DMS 273 treated with DMSO at 0.1 percent for 48 hours (cell line): ENCODE results near the gene CMAS.
A peak's percentile ranks its signal among the peaks of the same experiment; 100 is the strongest.
"Not testable (repeated sequence)": the region's sequence is repeated elsewhere in the genome, so short reads cannot be mapped to it uniquely, and the experiment has no call there.

Experiments used
- DNase-seq: peaks from one replicate; lab custom pipeline; 2025; lab: John Stamatoyannopoulos, UW

CMAS gene

DNA sequence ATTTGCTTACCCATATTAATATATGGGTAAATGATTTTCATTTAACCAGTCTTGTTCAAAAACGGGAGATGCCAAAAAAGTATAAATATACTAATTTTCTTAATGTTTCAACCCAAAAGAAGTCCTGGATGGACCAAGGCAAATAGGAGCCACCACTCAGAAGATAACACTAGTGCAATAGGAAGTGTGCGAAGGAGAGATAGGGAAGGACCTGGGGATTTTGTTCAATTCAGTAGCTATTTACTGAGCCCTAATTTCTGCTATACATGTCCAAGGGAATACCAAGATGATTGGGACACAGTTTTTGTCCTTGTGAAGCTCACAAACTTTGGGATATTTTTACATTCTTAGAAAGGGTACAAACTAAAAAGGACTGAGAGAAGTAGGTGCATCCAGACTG, 1.5 kb downstream of the CMAS start:
- no peak for DNase-seq

DNA sequence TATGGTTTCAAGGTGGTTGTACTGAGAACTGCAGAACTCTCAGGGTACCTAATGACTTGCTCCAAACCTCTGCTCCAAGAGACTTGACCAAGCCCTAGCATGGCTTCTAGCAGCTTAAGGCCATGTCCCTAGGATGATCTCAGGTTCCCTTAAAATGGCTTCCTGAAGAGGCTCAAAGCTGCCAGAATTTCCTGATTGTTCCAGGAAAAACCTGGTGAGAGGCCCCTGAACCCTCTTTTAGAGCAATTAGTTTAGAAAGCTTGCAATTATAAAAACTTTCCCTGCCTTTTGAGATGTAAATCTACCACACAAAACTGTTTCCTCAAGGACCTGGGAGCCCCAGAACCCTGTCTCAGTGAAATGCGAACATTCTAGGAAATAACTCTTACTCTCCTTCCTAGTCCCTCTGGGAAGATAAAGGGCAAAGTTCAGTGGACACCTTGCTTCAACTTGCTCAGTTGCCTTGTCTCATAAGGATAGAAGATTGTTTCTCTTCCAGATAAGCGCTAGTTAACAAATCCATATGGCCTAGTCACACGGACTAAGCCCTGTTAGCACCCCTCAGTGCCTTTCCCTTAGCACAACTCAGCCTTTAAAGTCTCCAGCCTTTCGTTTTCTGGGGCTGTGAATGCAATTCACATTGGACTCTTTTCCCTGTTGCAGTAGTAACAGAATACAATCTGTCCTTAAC, 2.5 kb downstream of the CMAS start:
- DNase-seq = no peak

DNA sequence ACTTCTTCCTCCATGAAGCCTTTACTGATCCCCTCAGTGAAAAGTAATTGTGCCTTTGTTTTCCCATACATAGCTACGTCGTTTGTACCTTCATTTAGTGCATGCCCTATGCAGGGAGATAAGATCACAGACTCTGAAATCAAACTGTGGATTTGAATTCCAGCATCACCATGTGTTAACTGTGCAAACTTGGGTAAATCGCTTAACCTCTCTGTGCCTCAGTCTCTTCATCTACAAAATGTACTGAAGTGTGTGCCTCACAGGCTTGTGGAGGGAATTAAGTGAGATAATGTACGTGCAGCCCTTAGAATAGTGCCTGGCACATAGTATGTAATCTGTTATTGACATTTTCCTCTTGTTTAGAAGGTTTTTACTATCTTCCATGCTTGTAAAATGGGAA, 4.1 kb downstream of the CMAS start:
- DNase-seq = no peak

DNA sequence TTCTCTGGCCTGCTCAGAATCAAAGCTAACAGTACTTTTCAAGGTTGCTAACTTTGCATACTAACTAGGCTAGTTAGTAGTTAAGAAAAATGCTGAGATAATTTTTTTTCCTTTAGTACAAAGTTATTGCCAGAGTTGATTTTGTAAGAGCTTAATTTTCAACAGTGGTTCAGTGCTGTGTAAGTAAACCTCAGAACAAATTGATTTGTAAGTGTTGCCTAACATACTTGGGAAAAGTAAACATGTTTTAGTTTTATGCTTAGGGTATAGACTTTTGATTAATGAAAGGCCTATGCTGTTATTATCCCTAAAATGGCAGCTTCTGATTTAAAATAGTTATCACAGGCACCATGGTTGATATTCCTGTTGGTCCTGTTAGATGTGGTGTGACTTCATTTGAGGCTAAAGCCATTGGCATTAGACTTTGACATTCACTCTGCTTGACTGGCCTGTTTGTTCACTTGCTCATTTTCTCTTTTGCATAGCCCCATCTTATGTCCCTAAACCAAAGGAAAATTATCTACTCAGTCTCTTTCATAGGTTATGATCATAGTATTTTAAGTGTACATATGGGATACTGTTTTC, 5.2 kb downstream of the CMAS start:
- DNase-seq = no peak

DNA sequence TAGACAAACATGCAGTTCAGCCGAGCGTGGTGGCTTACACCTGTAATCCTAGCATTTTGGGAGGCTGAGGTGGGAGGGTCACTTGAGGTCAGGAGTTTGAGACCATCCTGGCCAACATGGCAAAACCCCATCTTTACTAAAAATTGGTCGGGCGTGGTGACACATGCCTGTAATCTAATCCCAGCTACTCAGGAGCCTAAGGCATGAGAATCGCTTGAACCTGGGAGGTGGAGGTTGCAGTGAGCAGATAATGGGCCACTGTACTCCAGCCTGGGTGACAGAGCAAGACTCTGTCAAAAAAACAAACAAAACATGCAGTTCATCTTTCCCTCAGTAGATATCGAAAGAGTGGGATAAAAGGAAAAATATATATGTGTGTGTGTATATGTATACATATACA, 7.0 kb downstream of the CMAS start:
- not testable (repeated sequence) for DNase-seq

DNA sequence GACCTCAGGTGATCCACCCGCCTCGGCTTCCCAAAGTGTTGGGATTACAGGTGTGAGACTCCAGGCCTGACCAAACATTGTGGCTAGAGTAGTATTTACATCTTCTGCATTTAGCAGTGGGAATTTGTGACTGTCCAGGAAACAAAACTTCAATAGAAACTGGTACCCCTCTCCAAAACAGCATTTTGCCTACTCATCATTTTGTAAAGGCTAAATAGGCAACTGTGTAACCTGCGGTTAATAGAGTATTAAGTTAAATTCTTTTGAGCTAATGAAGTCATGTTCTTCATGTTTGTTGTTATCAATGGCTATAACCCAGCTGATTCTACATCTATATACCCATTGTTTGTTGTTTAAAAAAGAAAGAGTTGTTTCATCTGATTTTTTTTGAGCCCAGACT, 8.1 kb downstream of the CMAS start:
- no peak for DNase-seq

DNA sequence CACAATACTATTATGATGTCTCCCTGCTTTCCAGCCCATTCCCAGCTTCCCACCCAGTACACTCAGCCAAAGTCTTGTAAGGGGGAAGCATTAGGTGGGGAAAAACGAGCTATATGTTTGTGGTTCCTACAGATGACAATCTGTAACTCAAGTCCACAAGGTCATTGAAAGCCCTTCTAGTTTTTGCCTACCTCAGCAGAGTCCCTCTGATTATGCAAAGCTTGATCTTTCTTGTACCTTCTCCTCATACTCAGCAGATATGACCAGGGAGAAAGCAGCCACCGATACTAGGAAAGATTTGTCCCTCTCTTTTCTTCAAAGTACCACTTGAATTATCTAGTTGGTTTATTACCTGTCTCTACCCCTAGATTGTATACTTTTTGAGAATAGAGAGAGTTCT, 10.6 kb downstream of the CMAS start:
- DNase-seq = no peak

DNA sequence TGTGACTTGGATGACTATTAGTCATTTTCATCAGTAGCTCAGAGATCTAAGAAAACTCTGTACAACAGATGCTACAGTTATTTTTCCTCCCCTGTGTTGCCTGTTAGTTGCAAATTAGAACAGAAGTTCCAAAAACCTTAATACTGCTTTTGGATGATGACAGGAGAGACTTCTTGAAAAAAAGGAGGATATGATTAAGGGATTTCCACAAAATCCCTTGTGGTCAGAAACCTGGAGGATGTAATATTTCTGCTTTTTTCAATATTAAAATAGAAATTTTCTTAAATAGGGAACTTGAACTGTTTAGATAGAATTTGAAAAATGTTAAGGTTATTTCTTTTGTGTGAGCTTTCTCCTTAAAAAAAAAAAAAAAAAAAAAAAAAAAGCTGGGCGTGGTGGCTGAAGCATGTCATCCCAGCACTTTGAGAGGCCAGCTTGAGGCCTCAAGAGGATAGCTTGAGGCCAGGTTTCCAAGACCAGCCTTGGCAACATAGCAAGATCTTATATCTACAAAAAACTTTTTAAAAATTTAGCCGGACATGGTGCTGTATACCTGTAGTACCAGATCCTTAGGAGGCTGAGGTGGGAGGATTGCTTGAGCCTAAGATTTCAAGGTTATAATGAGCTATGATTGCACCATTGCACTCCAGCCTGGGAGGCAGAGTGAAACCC, 14.1 kb downstream of the CMAS start:
- DNase-seq = no peak

DNA sequence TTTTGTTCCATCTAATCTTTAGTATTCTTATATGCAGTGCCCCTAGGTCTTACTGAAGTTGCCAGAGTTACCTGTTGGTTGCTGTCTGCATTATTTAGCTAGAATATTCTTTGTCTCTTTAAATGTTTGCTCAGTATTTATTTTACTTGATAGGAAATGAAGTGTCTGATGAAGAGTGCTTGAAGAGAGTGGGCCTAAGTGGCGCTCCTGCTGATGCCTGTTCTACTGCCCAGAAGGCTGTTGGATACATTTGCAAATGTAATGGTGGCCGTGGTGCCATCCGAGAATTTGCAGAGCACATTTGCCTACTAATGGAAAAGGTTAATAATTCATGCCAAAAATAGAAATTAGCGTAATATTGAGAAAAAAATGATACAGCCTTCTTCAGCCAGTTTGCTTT, 18.9 kb downstream of the CMAS start:
- no peak for DNase-seq

DNA sequence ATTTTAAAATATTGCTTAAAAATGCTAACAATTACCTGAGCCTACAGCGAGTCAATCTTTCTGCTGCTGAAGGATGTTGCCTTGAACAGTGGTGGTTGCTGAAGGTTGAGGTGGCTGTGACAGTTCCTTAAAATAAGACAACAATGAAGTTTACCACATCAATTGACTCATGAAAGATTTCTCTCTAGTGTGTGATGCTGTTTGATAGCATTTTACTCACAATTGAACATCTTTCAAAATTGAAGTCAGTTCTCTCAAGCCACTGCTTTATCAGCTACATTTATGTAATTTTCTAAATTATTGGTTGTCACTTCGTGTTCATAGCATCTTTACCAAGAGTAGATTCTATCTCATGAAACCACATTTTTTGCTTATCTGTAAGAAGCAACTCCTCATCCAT, 20.3 kb downstream of the CMAS start:
- no peak for DNase-seq

DNA sequence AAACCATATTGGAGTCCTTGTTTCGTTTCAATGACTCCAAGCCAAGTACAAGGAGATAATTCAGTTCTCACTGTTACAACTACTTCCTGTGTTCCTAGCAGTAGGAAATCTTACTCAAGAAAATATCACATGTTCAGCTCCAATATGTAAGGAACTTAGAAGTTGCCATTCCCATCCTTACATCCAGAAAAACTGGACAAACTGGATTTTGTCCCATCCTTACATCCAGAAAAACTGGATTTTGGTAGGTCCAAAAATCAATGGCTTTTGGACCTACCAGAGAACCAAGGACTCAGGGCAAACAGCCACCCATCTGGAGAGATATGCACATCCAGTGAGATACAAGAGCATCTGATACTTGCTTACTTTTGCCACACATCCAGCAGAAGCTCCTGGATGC, 23.8 kb downstream of the CMAS start:
- no peak for DNase-seq

DNA sequence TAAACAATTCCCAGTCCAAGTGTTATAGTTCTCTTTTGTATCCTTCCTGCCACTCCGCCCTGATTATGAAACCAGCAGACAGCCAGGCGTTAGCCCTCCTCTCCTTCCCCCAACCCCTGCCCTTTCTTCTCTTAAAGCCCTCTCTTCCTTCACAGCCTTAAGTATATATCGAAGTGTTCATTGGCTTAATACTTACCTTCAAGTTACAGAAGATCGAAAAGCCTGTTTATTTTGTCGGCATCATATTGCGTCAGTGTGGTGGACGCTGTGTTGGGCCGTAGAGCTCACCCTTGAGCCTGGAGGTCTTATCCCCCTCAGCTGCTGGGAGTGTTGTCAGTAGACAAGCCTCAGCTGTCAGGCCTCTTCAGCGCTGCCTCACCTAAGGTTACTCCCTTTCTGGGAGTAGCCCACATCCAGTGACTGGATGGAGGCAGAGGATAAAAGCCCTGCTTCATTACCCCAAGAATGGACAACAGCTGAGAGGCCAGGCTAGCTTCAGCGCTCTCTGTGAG, 36.2 kb downstream of the CMAS start:
- no peak for DNase-seq

DNA sequence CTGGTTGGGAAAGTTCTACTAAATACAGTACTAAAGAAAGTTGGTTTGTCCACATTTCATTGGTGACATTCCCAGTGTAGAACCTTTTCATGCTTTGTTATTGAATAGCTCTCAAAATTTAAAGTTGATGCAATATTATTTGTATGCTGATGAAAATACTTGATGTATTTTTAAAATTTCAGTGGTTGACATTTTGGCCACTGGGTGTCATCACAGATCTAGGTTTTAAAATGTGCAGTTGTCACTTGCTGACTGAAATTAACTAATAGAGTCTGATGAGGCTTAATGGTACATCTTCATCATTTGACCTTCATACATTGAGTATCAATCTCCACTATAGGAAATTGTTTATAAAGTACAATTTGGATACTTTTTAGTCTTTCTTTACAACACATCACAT, 37.1 kb downstream of the CMAS start:
- peak; percentile 0 for DNase-seq

DNA sequence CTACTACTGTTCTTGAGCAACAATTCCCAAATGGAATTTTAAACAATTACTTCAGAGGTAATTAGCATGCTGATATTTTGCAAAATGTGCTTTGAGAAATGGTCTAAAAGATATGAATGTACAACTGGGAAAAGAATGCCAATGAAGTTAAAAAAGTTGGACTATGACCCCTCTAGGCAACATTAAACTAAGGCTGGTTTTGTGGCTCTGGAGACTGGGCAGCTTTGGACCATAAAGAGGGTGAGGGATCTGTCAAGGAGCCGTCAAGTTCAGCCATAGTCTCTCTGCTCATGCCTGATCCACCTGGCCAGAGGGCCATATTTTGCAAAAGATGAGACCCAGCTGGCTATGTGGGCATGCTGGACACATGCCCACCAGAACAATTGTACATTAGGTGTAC, 38.8 kb downstream of the CMAS start:
- no peak for DNase-seq

DNA sequence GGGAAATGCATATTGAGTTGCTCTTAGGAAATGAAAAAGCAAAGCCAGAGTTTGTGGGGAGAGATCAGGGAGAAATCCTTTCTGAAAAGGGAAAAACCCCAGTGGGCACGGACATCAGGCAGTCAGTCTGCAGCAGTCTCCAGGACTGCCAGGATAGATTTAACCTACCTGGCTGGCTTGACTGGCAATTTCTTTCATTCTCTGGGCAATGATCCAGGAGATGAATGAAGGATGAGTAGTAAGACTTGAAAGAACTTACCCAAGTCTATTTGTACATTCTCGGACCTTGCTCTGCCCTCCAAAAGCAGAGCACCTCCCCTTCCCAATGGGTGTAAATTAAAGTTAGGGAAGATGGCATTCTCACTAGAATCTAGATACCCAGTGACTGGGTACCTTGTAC, 42.9 kb downstream of the CMAS start:
- no peak for DNase-seq

DNA sequence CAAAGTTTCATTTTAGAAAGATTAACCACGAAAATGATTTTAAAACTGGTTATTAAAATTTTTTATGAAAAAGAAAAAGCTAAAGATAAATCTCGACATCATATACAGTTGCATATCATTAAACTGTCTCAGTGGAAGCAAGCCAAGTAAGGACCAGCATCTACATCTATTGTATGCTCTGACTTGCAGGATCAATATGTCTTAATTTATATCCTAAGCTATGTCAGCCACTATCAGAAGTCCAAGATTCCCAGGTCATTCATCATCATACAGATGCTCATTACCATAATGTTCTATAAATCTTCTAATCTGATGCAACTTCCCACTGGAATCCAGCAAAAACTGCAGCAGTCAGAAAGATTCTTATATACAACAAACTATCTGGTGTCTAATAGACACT, 43.5 kb downstream of the CMAS start:
- no peak for DNase-seq

DNA sequence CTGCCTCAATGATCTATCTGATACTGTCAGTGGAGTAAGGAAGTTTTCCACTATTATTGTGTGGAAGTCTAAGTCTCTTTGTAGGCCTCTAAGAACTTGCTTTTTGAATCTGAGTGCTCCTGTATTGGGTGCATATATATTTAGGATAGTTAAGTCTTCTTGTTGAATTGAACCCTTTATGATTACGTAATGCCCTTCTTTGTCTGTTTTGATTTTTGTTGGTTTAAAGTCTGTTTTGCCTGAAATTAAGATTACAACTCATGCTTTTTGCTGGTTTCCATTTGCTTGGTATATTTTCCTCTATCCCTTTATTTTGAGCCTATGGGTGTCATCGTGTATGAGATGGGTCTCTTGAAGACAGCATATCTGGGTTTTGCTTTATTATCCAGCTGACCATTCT, 53.0 kb downstream of the CMAS start:
- not testable (repeated sequence) for DNase-seq

DNA sequence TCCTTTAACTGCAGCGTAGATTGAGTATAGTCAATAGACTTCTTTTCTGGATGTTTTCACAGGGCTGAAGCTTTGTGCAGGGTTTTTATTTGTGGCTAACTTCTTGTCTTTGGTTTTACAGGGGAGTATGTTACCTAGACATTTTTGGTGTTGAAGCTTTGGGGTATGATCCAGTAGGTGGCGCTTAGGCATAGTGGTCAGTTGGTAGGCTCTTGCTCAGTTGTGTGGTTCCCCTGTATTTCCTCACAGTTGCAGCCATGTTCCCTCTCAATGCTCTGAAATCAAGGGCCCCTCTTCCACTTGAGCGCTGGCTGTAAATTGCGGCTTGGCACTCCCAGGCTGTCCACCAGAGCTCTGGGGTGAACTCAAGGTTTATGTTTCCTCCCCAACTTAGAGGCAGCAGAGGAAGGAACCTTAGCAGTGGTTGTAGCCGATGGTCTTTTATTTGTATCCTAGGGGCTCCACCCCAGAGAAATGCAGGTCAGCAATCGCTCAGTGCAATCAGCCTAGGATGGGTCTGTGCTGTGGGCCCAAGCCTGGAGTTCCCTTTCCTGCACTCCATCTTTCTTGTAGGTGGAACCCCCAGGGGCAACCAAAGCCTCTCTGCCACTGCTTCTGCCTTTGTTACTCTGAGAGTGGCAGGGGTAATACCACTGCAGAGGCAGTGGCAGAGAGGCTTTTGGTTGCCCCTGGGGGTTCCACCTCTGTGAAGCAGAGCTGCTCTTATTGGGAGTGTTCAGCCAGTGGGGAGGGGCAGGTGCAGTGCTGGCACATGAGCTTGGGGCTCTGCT, 55.1 kb downstream of the CMAS start:
- DNase-seq = no peak

DNA sequence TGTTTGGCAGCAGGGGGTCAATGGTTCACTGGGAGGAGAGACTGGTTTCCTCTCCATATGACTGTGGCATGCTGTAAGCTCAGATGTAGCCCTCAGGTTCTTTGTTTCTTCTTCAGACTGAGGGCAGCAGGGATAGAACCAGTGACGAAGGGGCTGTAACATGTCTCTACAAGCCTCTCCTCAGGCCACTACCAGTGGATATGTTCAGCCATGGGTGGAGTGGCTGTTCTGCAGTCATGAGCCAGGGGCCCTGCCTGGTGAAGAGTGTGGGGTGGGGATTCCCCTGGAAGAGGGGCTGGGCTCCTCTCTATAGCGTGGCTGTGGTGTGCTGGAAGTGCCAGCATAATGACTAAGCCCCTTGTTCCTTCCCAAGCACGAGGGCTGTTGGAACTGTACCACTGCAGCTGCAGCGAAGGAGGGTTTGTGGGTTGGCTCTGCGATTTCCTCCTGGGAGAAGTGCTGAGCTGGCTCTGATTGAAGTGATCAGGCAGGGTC, 55.8 kb downstream of the CMAS start:
- no peak for DNase-seq

DNA sequence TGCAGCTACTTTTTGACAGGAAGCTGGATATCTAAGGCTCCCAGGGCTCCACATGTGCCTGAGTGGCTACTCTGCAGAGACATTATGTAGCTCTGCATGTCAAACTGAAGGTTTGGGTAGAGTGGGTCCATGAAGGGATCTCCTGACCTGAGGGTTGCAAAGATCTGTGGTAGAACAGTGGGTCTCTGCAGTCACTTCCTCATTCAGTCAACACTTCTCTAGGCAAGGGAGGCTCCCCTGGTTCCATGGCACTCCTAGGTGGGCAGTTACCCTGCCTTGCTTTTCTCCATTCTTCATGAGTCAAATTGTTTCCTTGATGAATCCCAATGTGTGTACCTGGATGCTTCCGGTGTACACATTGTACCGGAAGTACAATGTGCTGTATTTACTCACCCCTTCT, 57.4 kb downstream of the CMAS start:
- no peak for DNase-seq

DNA sequence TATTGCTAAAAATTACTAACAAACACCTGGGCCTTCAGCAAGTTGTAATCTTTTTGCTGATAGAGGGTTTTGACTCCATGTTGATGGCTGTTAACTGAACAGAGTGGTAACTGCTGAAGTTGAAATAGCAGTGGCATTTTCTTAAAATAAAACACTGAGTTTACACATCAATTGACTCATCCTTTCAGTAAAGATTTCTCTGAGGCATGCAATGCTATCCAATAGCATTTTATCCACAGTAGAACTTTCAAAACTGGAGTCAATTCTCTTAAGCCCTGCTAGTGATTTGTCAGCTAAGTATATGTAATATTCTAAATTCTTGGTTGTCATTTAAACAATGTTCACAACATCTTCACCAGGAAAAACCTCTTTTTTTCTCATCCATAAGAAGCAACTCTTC, 59.5 kb downstream of the CMAS start:
- no peak for DNase-seq

DNA sequence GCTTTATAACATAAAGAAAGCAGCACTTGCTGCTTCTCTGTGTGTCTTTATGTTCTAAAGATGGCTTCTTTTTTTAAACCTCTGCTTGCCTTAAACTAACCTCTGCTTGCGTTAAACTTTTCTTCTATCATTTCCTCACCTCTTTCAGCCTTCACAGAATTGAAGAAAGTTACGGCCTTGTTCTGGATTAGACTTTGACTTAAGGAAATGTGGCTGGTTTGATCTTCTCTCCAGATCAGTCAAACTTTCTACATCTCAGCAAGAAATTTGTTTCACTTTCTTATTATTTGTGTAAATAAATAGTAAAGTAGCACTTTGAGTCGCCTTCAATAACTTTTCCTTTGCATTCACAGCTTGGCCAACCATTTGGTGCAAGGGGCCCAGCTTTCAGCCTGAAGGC, 64.2 kb downstream of the CMAS start:
- DNase-seq = no peak
